Naive thymus-derived CD4-positive, alpha-beta T cell (primary cell): Measurements from ENCODE around the gene KLHL42. TPM values are rescaled to one million over a fixed set of nuclear protein-coding genes. Genes with fewer than 3 reads are reported as not detected.

Experiments used
- ATAC-seq: fragments of 150-1000 bp; cut with Tn5 transposase; 2 replicates; pipeline ENCODE4 v1.10.0; 2021; ENCODE audit warnings: mild to moderate bottlenecking, moderate library complexity
- CTCF ChIA-PET: fragments of 350-600 bp; sonication (Branson Sonifier 250); formaldehyde crosslinking; loops from one replicate; lab custom pipeline; 2021; ENCODE audit warnings: antibody characterized with exemption; lab: Charles Lee
- POLR2A ChIA-PET: fragments of 350-600 bp; sonication (Branson Sonifier 250); formaldehyde crosslinking; loops from one replicate; lab custom pipeline; 2021; ENCODE audit warnings: antibody characterized with exemption, inconsistent platforms; lab: Charles Lee
- DNase-seq, 9 donors: peaks; one replicate each; pipeline versions ENCODE4 v3.0.0 to v3.0.0-alpha.2; 2020 to 2022; ENCODE audit warnings: mixed read lengths in 1 of 9
- H3K27ac ChIP-seq: one replicate; pipeline ENCODE4 v1.7.0; 2013; ENCODE audit warnings: mild to moderate bottlenecking, low read depth, low read length, moderate library complexity
- H3K27me3 ChIP-seq, 2 donors: one replicate each; pipeline ENCODE4 v1.7.0; 2013; ENCODE audit warnings: low read length in 2 of 2, mild to moderate bottlenecking in 2 of 2, moderate library complexity in 2 of 2; ENCODE audit not compliant: control insufficient read depth in 2 of 2, insufficient read depth in 2 of 2
- H3K36me3 ChIP-seq, 3 experiments: 1 replicate in 2 of 3; 2 replicates in 1 of 3; pipeline ENCODE4 v1.7.0; 2013; ENCODE audit warnings: low read length in 3 of 3, mild to moderate bottlenecking in 3 of 3, moderate library complexity in 1 of 3; ENCODE audit not compliant: insufficient read depth in 3 of 3, control insufficient read depth in 2 of 3
- H3K4me1 ChIP-seq, 2 donors: one replicate each; pipeline ENCODE4 v1.7.0; 2013; ENCODE audit warnings: low read length in 2 of 2, mild to moderate bottlenecking in 2 of 2, moderate library complexity in 1 of 2; ENCODE audit not compliant: control insufficient read depth in 2 of 2, insufficient read depth in 2 of 2
- H3K4me3 ChIP-seq: 2 replicates; pipeline ENCODE4 v1.7.0; 2013; ENCODE audit warnings: mild to moderate bottlenecking, low read length
- H3K9me3 ChIP-seq, 3 experiments: 1 replicate in 2 of 3; 2 replicates in 1 of 3; pipeline ENCODE4 v1.7.0; 2013; ENCODE audit warnings: low read length in 3 of 3; ENCODE audit not compliant: control insufficient read depth in 2 of 3
- H3K27ac Mint-ChIP-seq, 9 donors: one replicate each; pipeline ENCODE4 v1.8.0; 2020 to 2022; ENCODE audit warnings: mixed read lengths in 9 of 9, mild to moderate bottlenecking in 8 of 9, moderate library complexity in 5 of 9, inconsistent platforms in 2 of 9
- H3K27me3 Mint-ChIP-seq, 5 donors: one replicate each; pipeline ENCODE4 v1.8.0; 2021 to 2022; ENCODE audit warnings: mixed read lengths in 5 of 5, mild to moderate bottlenecking in 1 of 5
- H3K36me3 Mint-ChIP-seq, 5 donors: one replicate each; pipeline ENCODE4 v1.8.0; 2020 to 2022; ENCODE audit warnings: mixed read lengths in 5 of 5, mild to moderate bottlenecking in 3 of 5, inconsistent platforms in 1 of 5
- H3K4me1 Mint-ChIP-seq, 7 donors: one replicate each; pipeline ENCODE4 v1.8.0; 2020 to 2022; ENCODE audit warnings: mixed read lengths in 7 of 7, mild to moderate bottlenecking in 3 of 7, inconsistent platforms in 1 of 7
- H3K4me3 Mint-ChIP-seq, 10 donors: one replicate each; pipeline ENCODE4 v1.8.0; 2020 to 2022; ENCODE audit warnings: mild to moderate bottlenecking in 10 of 10, mixed read lengths in 10 of 10, moderate library complexity in 6 of 10, inconsistent platforms in 2 of 10
- H3K9me3 Mint-ChIP-seq, 11 donors: one replicate each; pipeline ENCODE4 v1.8.0; 2020 to 2022; ENCODE audit warnings: mixed read lengths in 11 of 11, mild to moderate bottlenecking in 4 of 11, inconsistent platforms in 1 of 11, moderate library complexity in 1 of 11
- intact Hi-C, 2 donors: fragments of 100-400 bp; cut with micrococcal nuclease; formaldehyde crosslinking; loops; one replicate each; pipeline ENCODE4 v1.15.1; 2023
- polyA plus RNA-seq, 2 donors: library from polyadenylated mRNA; unstranded; fragments of 300-500 nt; fragmentation: Illumina TruSeq; gene quantifications; one replicate each; pipeline ENCODE4 v1.2.3, GENCODE V29; 2021
- total RNA-seq, 6 experiments: library from RNA in 5 of 6; stranded (reverse) in 5 of 6; gene quantifications; 1 replicate in 5 of 6; 2 replicates in 1 of 6; pipeline ENCODE4 v1.2.3 and lab custom pipeline; 2021 to 2026

KLHL42 gene
- total and polyA plus RNA-seq, 7 experiments from 2014 or later = 9.6 to 27.0 (median 16.9) TPM

DNA sequence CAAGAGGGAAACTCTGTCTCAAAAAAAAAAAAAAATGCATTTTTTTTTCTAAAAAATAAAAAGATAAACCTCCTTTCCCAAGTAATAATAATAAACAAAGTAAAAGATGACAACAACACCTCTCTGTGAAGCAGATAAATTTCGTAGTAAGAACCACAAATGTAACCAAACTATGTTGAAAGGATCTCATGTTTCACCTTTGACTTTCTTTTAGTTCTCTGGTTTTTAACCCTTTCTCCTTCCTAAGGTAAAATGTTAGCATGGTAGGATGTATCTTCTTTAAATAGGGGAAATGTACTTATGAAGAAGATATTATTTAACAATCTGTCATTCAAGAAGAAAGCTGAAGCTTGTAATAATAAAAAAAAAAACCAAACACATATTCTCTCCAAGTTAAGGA, 1.8 kb upstream of the KLHL42 start:
- peaks cover 0 to 4% (median 0%) of the 10 kb centered on the region in 3 experiments for H3K36me3 ChIP-seq
- no peaks in the 10 kb centered on the region for H3K9me3 ChIP-seq
- H3K27me3 Mint-ChIP-seq = peaks cover 0 to 26% (median 0%) of the 10 kb centered on the region in 5 donors
- H3K4me1 ChIP-seq = peaks cover 5 to 12% of the 10 kb centered on the region in 2 donors
- H3K36me3 Mint-ChIP-seq = peaks cover 0 to 11% (median 0%) of the 10 kb centered on the region in 5 donors
- H3K4me1 Mint-ChIP-seq = peaks cover 13 to 30% (median 29%) of the 10 kb centered on the region in 7 donors
- peak overlapping the region in 2 of 9 donors; percentile 75 to 89 for H3K27ac Mint-ChIP-seq
- ChIA-PET POLR2A (interaction anchor here (0.9 to 1.1 kb wide), 2 partner anchors 11 to 13 kb away, joined by 3 read pairs; no protein-coding TSS in a partner anchor), CTCF (no interaction called here)
- no peak for ATAC-seq
- intact Hi-C loops = no loop called here
- DNase-seq = no peak
- H3K4me3 Mint-ChIP-seq = peak overlapping the region in 7 of 10 donors; percentile 32 to 93 (median 88)
- H3K9me3 Mint-ChIP-seq = no peaks in the 10 kb centered on the region
- no peak overlapping the region for H3K4me3 ChIP-seq
- H3K27me3 ChIP-seq = no peaks in the 10 kb centered on the region
- no peak overlapping the region for H3K27ac ChIP-seq

DNA sequence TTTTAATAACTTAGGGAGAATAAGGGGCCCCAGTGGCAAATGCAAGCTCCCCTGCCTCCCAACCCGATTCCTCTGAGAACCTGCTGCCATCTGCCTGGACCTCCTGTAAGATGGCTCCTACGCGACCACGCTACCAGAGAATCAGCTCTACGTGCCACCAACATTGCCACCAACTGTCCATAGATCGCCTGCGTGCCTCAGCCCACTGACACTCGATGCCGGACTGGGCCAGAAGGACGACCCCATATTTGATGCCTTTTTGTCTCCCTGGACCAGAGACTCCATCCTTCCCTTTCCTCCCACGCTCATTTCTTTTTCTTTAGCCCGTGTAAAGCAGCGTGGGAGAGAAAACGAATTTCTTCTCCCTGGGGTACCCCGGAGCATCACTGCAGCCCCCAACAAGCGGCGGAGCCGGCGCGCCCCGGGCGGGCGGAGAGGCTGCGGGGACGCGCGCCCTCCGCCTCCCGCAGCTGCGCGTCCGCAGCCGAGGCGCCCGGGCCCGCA, 565 bp upstream of the KLHL42 start:
- no peaks in the 10 kb centered on the region for H3K9me3 ChIP-seq
- Mint-ChIP-seq H3K36me3 (peaks cover 0 to 17% (median under 1%) of the 10 kb centered on the region in 5 donors), H3K27me3 (peaks cover 0 to 21% (median 0%) of the 10 kb centered on the region in 5 donors), H3K4me1 (peaks cover 13 to 38% (median 33%) of the 10 kb centered on the region in 7 donors), H3K4me3 (peak overlapping the region; percentile 84 to 94 (median 91)), H3K27ac (peak overlapping the region; percentile 44 to 94 (median 88)), H3K9me3 (no peaks in the 10 kb centered on the region)
- CTCF ChIA-PET = interaction anchor here (0.6 to 1.0 kb wide), 3 partner anchors 42 to 347 kb away, joined by 3 to 5 read pairs (median 4); no protein-coding TSS in a partner anchor
- H3K27ac ChIP-seq = peak overlapping the region; percentile 76
- POLR2A ChIA-PET = interaction anchor here (0.7 to 3.5 kb wide), 11 partner anchors 9 to 44 kb away, joined by 3 to 17 read pairs (median 5); no protein-coding TSS in a partner anchor
- peak overlapping the region; percentile 81 for H3K4me3 ChIP-seq
- DNase-seq = peak in 2 of 9 donors; percentile 2 to 4
- peak; percentile 53 for ATAC-seq
- no peaks in the 10 kb centered on the region for H3K27me3 ChIP-seq
- peaks cover 5 to 12% of the 10 kb centered on the region in 2 donors for H3K4me1 ChIP-seq
- H3K36me3 ChIP-seq = peaks cover 0 to 4% (median 0%) of the 10 kb centered on the region in 3 experiments
- intact Hi-C loops = no loop called here

DNA sequence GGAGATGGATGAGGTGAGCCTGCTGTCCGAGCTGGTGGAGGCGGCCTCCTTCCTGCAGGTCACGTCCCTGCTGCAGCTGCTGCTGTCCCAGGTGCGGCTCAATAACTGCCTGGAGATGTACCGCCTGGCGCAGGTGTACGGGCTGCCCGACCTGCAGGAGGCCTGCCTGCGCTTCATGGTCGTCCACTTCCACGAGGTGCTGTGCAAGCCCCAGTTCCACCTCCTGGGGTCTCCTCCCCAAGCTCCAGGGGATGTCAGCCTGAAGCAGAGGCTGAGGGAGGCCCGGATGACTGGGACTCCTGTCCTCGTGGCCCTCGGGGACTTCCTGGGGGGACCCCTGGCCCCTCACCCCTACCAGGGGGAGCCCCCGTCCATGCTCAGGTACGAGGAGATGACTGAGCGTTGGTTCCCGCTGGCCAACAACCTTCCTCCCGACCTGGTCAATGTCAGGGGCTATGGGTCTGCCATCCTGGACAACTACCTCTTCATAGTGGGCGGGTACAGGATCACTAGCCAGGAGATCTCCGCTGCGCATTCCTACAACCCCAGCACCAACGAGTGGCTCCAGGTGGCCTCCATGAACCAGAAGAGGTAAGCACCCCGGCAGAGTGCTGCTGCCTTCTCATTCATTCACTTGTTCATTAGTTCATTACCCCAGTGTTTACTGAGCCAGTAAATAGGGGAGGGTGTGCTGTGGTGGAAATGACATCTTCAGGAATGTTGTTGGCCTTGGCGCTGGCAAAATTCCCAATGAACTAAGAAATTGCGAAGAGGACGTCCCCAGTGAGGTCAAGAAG, 777 bp downstream of the KLHL42 start:
- peaks cover 24 to 49% (median 44%) of the 10 kb centered on the region in 7 donors for H3K4me1 Mint-ChIP-seq
- H3K27me3 Mint-ChIP-seq = peaks cover 0 to 17% (median 0%) of the 10 kb centered on the region in 5 donors
- Histone ChIP-seq H3K9me3 (no peaks in the 10 kb centered on the region), H3K36me3 (peaks cover 0 to 4% (median 0%) of the 10 kb centered on the region in 3 experiments), H3K4me1 (peaks cover 5 to 12% of the 10 kb centered on the region in 2 donors), H3K27ac (peak overlapping the region; percentile 76), H3K27me3 (no peaks in the 10 kb centered on the region), H3K4me3 (peak overlapping the region; percentile 81)
- CTCF ChIA-PET = interaction anchor here (0.9 to 1.0 kb wide), 2 partner anchors 41 to 348 kb away, joined by 3 to 4 read pairs; no protein-coding TSS in a partner anchor
- peak overlapping the region; percentile 81 to 88 (median 86) for H3K4me3 Mint-ChIP-seq
- peaks cover 0 to 25% (median 8%) of the 10 kb centered on the region in 5 donors for H3K36me3 Mint-ChIP-seq
- POLR2A ChIA-PET = interaction anchor here (0.6 to 3.5 kb wide), 11 partner anchors 9 to 839 kb away, joined by 3 to 17 read pairs (median 4); no protein-coding TSS in a partner anchor
- H3K9me3 Mint-ChIP-seq = no peaks in the 10 kb centered on the region
- DNase-seq = peak in 3 of 9 donors; percentile 7 to 22 (median 8)
- peak overlapping the region; percentile 67 to 90 (median 77) for H3K27ac Mint-ChIP-seq
- peak; percentile 30 for ATAC-seq
- intact Hi-C loops = loop anchor here (1.0 to 10.0 kb wide), 12 partner anchors 19 to 1600 kb away; partner anchors contain the start of genes MRPS35 (in 2 of the 2), PPFIBP1 (in 2 of the 2), CCDC91 (in 1 of the 2) and ERGIC2 (in 1 of the 2)

DNA sequence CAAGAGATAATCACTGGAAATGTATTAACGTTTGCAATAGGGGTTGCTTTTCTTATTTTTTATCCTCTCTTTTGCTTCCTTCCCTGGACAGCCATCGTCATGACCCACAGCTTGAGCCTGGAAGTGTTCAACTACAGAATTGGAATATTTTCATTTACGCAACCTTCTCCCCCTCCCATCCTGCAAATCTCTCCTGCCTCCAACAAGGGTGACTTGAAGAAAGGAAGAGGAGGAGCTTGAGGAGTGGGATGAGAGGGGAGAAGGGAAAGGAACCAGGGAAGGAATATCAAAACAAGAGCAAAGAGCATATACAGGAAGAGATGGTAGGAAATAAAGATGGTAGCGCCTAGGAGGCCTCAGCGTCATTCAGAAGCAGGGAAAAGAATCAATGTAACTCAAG, 1.6 kb downstream of the KLHL42 start:
- ChIA-PET POLR2A (interaction anchor here (1.6 to 3.5 kb wide), 3 partner anchors 12 to 43 kb away, joined by 3 to 17 read pairs (median 8); no protein-coding TSS in a partner anchor), CTCF (no interaction called here)
- intact Hi-C loops = loop anchor here (2.0 to 10.0 kb wide), 7 partner anchors 44 to 1599 kb away; partner anchors contain the start of genes PPFIBP1 (in 2 of the 2), CCDC91 (in 1 of the 2), ERGIC2 (in 1 of the 2) and MED21 (in 1 of the 2)
- no peaks in the 10 kb centered on the region for H3K9me3 Mint-ChIP-seq
- Histone ChIP-seq H3K27ac (peak overlapping the region; percentile 8), H3K27me3 (no peaks in the 10 kb centered on the region), H3K9me3 (no peaks in the 10 kb centered on the region), H3K4me1 (peaks cover 5 to 12% of the 10 kb centered on the region in 2 donors), H3K4me3 (no peak overlapping the region), H3K36me3 (peaks cover 0 to 4% (median 0%) of the 10 kb centered on the region in 3 experiments)
- H3K27me3 Mint-ChIP-seq = peaks cover 0 to 17% (median 0%) of the 10 kb centered on the region in 5 donors
- ATAC-seq (no peak), DNase-seq (no peak)
- H3K36me3 Mint-ChIP-seq = peaks cover 0 to 28% (median 8%) of the 10 kb centered on the region in 5 donors
- H3K4me3 Mint-ChIP-seq = peak overlapping the region; percentile 81 to 88 (median 86)
- H3K27ac Mint-ChIP-seq = peak overlapping the region in 8 of 9 donors; percentile 46 to 90 (median 74)
- peaks cover 28 to 55% (median 51%) of the 10 kb centered on the region in 7 donors for H3K4me1 Mint-ChIP-seq

DNA sequence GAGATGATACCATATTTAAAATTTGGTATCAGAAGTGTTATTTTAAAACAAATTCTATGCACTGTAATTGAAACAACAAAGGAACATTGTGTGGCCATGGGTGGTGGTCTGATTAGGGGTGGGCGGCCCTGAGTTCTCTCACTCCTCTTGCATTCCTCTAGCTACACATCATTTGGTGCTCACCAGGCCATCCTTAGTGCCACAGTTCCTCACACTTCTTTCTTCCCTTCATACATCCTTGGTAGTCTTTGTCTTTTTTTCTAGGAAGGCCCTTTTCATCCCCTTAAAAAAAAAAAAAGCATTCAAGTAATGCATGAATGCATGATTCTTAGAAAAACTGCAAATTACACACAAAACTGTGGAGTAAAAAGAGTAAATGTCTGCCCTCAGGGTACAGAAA, 2.4 kb downstream of the KLHL42 start:
- Histone ChIP-seq H3K9me3 (no peaks in the 10 kb centered on the region), H3K27me3 (no peaks in the 10 kb centered on the region), H3K36me3 (peaks cover 0 to 4% (median 0%) of the 10 kb centered on the region in 3 experiments), H3K27ac (no peak overlapping the region), H3K4me3 (no peak overlapping the region), H3K4me1 (peaks cover 5 to 12% of the 10 kb centered on the region in 2 donors)
- Mint-ChIP-seq H3K27ac (peak overlapping the region in 1 of 9 donors; percentile 14), H3K4me3 (peak overlapping the region; percentile 45 to 88 (median 84)), H3K27me3 (peaks cover 0 to 15% (median 0%) of the 10 kb centered on the region in 5 donors), H3K36me3 (peaks cover 0 to 28% (median 8%) of the 10 kb centered on the region in 5 donors), H3K4me1 (peaks cover 28 to 56% (median 53%) of the 10 kb centered on the region in 7 donors), H3K9me3 (no peaks in the 10 kb centered on the region)
- ATAC-seq = no peak
- ChIA-PET POLR2A (no interaction called here), CTCF (no interaction called here)
- DNase-seq = no peak
- intact Hi-C loops = loop anchor here (5.0 to 10.0 kb wide), 5 partner anchors 45 to 758 kb away; partner anchors contain the start of genes PPFIBP1 (in 2 of the 2) and MED21 (in 1 of the 2)
